Nephron (organoid): ENCODE results near the gene TEX11.
"Not testable (repeated sequence)": the region's sequence is repeated elsewhere in the genome, so short reads cannot be mapped to it uniquely, and the experiment has no call there.

Experiments used
- H3K27ac Mint-ChIP-seq, 3 experiments: 2 replicates each; pipeline ENCODE4 v1.8.0; 2020; ENCODE audit warnings: mixed read lengths in 3 of 3, mild to moderate bottlenecking in 2 of 3, moderate library complexity in 1 of 3
- H3K27me3 Mint-ChIP-seq: 2 replicates; pipeline ENCODE4 v1.8.0; 2021; ENCODE audit warnings: low read depth, mild to moderate bottlenecking, moderate library complexity, mixed read lengths
- H3K36me3 Mint-ChIP-seq: 2 replicates; pipeline ENCODE4 v1.8.0; 2020; ENCODE audit warnings: low read depth, mixed read lengths
- H3K4me1 Mint-ChIP-seq: 2 replicates; pipeline ENCODE4 v1.8.0; 2020; ENCODE audit warnings: mixed read lengths
- H3K4me3 Mint-ChIP-seq, 3 experiments: 2 replicates each; pipeline ENCODE4 v1.8.0; 2020; ENCODE audit warnings: mild to moderate bottlenecking in 3 of 3, mixed read lengths in 3 of 3, moderate library complexity in 2 of 3
- H3K9me3 Mint-ChIP-seq: 2 replicates; pipeline ENCODE4 v1.8.0; 2020; ENCODE audit warnings: mixed read lengths
- TF ChIP-seq, protein P1 (sequence below), 3 experiments: fragments of 200-600 bp; sonication (generic); IDR thresholded peaks; one replicate each; pipeline ENCODE4 v1.5.0; 2021; ENCODE audit warnings: antibody characterized with exemption in 3 of 3; ENCODE audit not compliant: unreplicated experiment in 3 of 3

Gene TEX11

GRCh38 chrX:70535198-70535597, 373.3 kb downstream of the TEX11 start:
- H3K27me3 Mint-ChIP-seq: no peaks in the 10 kb centered on the region
- TF ChIP-seq, protein P1, sequence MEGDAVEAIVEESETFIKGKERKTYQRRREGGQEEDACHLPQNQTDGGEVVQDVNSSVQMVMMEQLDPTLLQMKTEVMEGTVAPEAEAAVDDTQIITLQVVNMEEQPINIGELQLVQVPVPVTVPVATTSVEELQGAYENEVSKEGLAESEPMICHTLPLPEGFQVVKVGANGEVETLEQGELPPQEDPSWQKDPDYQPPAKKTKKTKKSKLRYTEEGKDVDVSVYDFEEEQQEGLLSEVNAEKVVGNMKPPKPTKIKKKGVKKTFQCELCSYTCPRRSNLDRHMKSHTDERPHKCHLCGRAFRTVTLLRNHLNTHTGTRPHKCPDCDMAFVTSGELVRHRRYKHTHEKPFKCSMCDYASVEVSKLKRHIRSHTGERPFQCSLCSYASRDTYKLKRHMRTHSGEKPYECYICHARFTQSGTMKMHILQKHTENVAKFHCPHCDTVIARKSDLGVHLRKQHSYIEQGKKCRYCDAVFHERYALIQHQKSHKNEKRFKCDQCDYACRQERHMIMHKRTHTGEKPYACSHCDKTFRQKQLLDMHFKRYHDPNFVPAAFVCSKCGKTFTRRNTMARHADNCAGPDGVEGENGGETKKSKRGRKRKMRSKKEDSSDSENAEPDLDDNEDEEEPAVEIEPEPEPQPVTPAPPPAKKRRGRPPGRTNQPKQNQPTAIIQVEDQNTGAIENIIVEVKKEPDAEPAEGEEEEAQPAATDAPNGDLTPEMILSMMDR (IDR thresholded peaks at IDR 0.05; ENCODE audit: unreplicated experiment in 3 of 3): no peak
- H3K4me3 Mint-ChIP-seq: no peak overlapping the region
- no peak overlapping the region for H3K27ac Mint-ChIP-seq
- H3K4me1 Mint-ChIP-seq: no peaks in the 10 kb centered on the region
- no peaks in the 10 kb centered on the region for H3K36me3 Mint-ChIP-seq
- H3K9me3 Mint-ChIP-seq: peaks cover 14% of the 10 kb centered on the region

- Mint-ChIP-seq H3K27me3 (no peaks in the 10 kb centered on the region), H3K4me3 (no peak overlapping the region), H3K27ac (no peak overlapping the region), H3K9me3 (peaks cover 8% of the 10 kb centered on the region), H3K36me3 (no peaks in the 10 kb centered on the region), H3K4me1 (no peaks in the 10 kb centered on the region)
- TF ChIP-seq, protein P1 (IDR thresholded peaks at IDR 0.05; ENCODE audit: unreplicated experiment in 3 of 3): no peak
Observed at GRCh38 chrX:70527610-70528345, 380.7 kb downstream of the TEX11 start.

GRCh38 chrX:70527053-70527452, 381.5 kb downstream of the TEX11 start:
- TF ChIP-seq, protein P1 (IDR thresholded peaks at IDR 0.05; ENCODE audit: unreplicated experiment in 3 of 3): no peak
- H3K36me3 Mint-ChIP-seq: no peaks in the 10 kb centered on the region
- H3K27ac Mint-ChIP-seq: no peak overlapping the region
- H3K4me1 Mint-ChIP-seq: no peaks in the 10 kb centered on the region
- peaks cover 6% of the 10 kb centered on the region for H3K9me3 Mint-ChIP-seq
- H3K4me3 Mint-ChIP-seq: no peak overlapping the region
- H3K27me3 Mint-ChIP-seq: no peaks in the 10 kb centered on the region

- H3K27ac Mint-ChIP-seq: no peak overlapping the region
- H3K4me1 Mint-ChIP-seq: no peaks in the 10 kb centered on the region
- no peak overlapping the region for H3K4me3 Mint-ChIP-seq
- no peaks in the 10 kb centered on the region for H3K27me3 Mint-ChIP-seq
- peaks cover 10% of the 10 kb centered on the region for H3K9me3 Mint-ChIP-seq
- no peaks in the 10 kb centered on the region for H3K36me3 Mint-ChIP-seq
- TF ChIP-seq, protein P1 (IDR thresholded peaks at IDR 0.05; ENCODE audit: unreplicated experiment in 3 of 3): no peak
Observed at GRCh38 chrX:70525733-70526132, 382.8 kb downstream of the TEX11 start.

DNA sequence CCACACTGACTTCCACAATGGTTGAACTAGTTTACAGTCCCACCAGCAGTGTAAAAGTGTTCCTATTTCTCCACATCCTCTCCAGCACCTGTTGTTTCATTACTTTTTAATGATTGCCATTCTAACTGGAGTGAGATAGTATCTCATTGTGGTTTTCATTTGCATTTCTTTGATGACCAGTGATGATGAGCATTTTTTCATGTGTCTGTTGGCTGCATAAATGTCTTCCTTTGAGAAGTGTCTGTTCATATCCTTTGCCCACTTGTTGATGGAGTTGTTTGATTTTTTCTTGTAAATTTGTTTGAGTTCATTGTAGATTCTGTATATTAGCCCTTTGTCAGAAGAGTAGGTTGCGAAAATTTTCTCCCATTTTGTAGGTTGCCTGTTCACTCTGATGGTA, 392.8 kb downstream of the TEX11 start:
- not testable (repeated sequence) for H3K4me3 Mint-ChIP-seq, H3K4me1 Mint-ChIP-seq, H3K36me3 Mint-ChIP-seq, H3K27me3 Mint-ChIP-seq, H3K27ac Mint-ChIP-seq
- peaks cover 31% of the 10 kb centered on the region for H3K9me3 Mint-ChIP-seq

DNA sequence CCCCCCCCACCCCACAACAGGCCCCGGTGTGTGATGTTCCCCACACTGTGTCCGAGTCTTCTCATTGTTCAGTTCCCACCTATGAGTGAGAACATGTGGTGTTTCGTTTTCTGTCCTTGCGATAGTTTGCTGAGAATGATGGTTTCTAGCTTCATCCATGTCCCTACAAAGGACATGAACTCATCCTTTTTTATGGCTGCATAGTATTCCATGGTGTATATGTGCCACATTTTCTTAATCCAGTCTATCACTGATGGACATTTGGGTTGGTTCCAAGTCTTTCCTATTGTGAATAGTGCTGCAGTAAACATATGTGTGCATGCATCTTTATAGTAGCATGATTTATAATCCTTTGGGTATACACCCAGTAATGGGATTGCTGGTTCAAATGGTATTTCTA, 393.2 kb downstream of the TEX11 start:
- H3K36me3 Mint-ChIP-seq, H3K27me3 Mint-ChIP-seq, H3K27ac Mint-ChIP-seq, H3K4me1 Mint-ChIP-seq, H3K4me3 Mint-ChIP-seq: not testable (repeated sequence)
- H3K9me3 Mint-ChIP-seq: peaks cover 32% of the 10 kb centered on the region

GRCh38 chrX:70509078-70509477, 399.4 kb downstream of the TEX11 start:
- H3K9me3 Mint-ChIP-seq: peaks cover 20% of the 10 kb centered on the region
- H3K36me3 Mint-ChIP-seq: peaks cover 6% of the 10 kb centered on the region
- H3K4me3 Mint-ChIP-seq: no peak overlapping the region
- TF ChIP-seq, protein P1 (IDR thresholded peaks at IDR 0.05; ENCODE audit: unreplicated experiment in 3 of 3): no peak
- H3K4me1 Mint-ChIP-seq: no peaks in the 10 kb centered on the region
- no peaks in the 10 kb centered on the region for H3K27me3 Mint-ChIP-seq
- H3K27ac Mint-ChIP-seq: no peak overlapping the region
